ENCODE data around the gene PRKAR1B.

GRCh38 chr7:674454-675410 lies 52.3 kb downstream of the PRKAR1B start:
- TF ChIP-seq CTCF (IDR thresholded peaks at IDR 0.05) (no peak), POLR2A (IDR thresholded peaks at IDR 0.05) (no peak), POLR2AphosphoS5 (IDR thresholded peaks at IDR 0.05) (no peak)

All from stomach (tissue), 4 donors.